ENCODE results near the gene PTGDR2.

The PTGDR2 gene

DNA sequence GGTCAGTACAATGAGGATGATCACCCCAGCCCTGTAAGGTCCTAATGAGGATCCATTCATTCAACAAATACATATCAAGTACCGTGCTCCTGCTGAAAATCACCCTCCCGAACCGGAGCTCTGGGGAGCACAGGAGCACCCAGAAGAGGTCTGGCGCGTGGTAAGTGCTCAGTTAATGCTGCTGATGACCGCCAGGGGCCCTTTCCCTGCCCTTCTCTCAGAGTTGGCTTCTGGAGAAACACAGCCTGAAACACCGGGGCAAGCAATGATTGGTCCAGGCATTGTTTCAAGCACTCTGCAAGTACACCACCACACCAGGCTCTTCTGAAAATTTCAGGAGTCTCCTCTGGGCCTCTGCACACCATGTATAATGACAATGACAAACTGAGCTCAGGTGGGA, 17.6 kb downstream of the PTGDR2 start:
- DNase-seq (ENCODE audit: low read depth): peak; percentile 40
- TF ChIP-seq, protein P1, sequence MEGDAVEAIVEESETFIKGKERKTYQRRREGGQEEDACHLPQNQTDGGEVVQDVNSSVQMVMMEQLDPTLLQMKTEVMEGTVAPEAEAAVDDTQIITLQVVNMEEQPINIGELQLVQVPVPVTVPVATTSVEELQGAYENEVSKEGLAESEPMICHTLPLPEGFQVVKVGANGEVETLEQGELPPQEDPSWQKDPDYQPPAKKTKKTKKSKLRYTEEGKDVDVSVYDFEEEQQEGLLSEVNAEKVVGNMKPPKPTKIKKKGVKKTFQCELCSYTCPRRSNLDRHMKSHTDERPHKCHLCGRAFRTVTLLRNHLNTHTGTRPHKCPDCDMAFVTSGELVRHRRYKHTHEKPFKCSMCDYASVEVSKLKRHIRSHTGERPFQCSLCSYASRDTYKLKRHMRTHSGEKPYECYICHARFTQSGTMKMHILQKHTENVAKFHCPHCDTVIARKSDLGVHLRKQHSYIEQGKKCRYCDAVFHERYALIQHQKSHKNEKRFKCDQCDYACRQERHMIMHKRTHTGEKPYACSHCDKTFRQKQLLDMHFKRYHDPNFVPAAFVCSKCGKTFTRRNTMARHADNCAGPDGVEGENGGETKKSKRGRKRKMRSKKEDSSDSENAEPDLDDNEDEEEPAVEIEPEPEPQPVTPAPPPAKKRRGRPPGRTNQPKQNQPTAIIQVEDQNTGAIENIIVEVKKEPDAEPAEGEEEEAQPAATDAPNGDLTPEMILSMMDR (conservative IDR thresholded peaks at IDR 0.05; ENCODE audit: low read depth, low read length): peak; percentile 50
- H3K4me3 ChIP-seq (ENCODE audit: low read depth, low read length): no peak overlapping the region

DNA sequence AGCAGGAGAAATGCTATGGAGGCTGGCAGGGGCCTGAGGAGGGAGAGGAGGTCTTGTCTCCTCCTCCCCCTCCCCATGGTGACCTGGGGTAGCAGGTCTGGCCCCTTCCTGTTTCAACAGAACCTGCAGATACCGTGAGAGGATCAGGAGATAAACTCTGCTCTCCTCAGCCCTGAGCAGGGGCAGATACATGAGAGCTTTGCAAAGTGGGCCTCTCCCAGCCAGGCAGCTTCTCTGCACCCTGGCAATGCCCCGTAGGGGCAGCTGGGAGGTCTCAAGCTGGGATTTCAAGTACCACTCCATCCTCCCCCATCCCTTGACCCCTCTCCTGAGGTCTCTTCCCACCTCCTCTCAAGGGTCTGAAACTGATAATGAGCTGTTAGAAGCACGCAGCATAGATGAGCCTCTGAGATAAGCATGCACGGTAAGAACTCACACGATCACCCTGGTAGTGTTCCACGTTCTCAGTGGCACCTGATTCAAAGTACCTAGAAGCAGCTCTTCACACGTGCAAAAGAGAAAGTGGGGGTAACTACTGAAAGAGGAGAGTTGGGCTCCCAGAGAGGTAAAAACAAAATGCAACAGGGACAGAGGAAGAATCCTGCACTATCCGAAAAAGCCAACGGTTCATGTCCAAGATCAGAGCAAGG, 18.8 kb downstream of the PTGDR2 start:
- TF ChIP-seq, protein P1 (conservative IDR thresholded peaks at IDR 0.05; ENCODE audit: low read depth, low read length): no peak
- DNase-seq (ENCODE audit: low read depth): no peak
- no peak overlapping the region for H3K4me3 ChIP-seq (ENCODE audit: low read depth, low read length)

DNA sequence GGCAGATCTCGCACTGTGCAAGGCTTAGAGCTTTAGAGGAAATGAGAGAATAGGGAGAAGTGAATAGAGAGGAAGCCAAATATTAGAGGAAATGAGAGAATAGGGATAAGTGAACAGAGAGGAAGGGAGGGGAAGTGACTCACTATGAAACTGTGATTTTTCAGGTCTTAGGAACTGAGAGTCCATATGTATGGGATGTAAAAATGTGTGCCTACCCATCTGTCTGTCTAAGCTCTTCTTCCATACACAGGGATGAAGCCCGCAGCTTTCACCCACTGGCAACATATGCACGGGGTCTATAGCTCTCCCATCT, 20.3 kb downstream of the PTGDR2 start:
- H3K4me3 ChIP-seq (ENCODE audit: low read depth, low read length): no peak overlapping the region
- TF ChIP-seq, protein P1 (conservative IDR thresholded peaks at IDR 0.05; ENCODE audit: low read depth, low read length): no peak
- DNase-seq (ENCODE audit: low read depth): no peak

GRCh38 chr11:60834742-60835533, 20.8 kb downstream of the PTGDR2 start:
- DNase-seq (ENCODE audit: low read depth): no peak
- no peak overlapping the region for H3K4me3 ChIP-seq (ENCODE audit: low read depth, low read length)
- TF ChIP-seq, protein P1 (conservative IDR thresholded peaks at IDR 0.05; ENCODE audit: low read depth, low read length): no peak

DNA sequence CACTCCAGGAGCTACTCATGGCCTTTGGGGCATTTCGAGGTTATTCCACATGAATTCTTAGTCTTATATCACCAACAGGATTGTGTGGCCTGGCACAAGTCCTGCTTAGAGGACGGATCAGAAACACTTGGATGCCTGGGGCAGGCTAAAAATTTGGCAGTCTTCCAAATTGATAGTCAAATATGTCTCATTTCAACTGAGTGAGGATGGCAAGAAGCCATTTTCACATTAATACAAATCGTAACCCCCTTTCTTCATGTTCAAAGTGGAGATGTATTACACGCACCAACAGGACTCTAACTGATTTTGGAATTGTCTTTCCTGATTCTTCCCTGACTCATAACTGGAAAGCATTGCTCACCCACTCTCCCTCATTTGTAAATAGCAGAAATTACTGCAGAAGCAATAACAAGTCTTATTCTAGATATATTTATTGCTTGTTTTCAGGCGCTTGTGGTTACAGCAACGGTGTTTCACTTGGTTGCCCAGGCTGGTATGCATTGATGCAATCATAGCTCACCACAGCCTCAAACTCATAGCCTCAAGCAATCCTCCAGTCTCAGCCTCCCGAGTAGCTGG, 24.2 kb downstream of the PTGDR2 start:
- TF ChIP-seq, protein P1 (conservative IDR thresholded peaks at IDR 0.05; ENCODE audit: low read depth, low read length): no peak
- DNase-seq (ENCODE audit: low read depth): no peak
- no peak overlapping the region for H3K4me3 ChIP-seq (ENCODE audit: low read depth, low read length)

DNA sequence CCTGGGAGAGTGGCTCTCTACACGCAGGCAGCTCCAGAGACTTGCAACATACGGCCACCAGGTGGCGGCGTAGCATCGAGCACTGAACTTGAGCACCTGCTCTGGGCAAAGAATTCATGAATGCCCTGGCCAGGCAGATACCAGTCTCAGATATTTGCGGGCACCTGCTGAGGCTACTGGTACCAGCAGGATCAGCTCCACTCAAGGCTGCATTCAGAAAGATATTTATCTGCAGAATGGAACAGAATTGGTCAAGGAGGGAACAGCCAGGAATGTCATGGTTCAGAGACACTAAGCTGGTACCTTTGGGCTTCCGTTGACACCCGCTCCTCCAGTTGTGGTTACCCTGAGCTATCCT, 24.6 kb downstream of the PTGDR2 start:
- peak; percentile 84 for DNase-seq (ENCODE audit: low read depth)
- no peak overlapping the region for H3K4me3 ChIP-seq (ENCODE audit: low read depth, low read length)
- TF ChIP-seq, protein P1 (conservative IDR thresholded peaks at IDR 0.05; ENCODE audit: low read depth, low read length): peak; percentile 96

All from choroid plexus epithelial cell (primary cell).